H1 (cell line): ENCODE measurements around the gene HTRA2. TPM values are rescaled to one million over a fixed set of nuclear protein-coding genes. Genes with fewer than 3 reads are reported as not detected.
A peak's percentile ranks its signal among the peaks of the same experiment; 100 is the strongest.

Experiments
- CTCF ChIA-PET: fragments of 300-600 bp; sonication (Branson Sonifier 250); formaldehyde crosslinking; loops from one replicate; lab custom pipeline; 2021; ENCODE audit not compliant: partially characterized antibody; lab: Charles Lee
- POLR2A ChIA-PET: fragments of 300-600 bp; sonication (Branson Sonifier 250); formaldehyde crosslinking; loops from one replicate; lab custom pipeline; 2021; ENCODE audit warnings: inconsistent platforms; ENCODE audit not compliant: partially characterized antibody; lab: Charles Lee
- DNase-seq, 2 experiments: peaks; one replicate each; pipeline versions ENCODE4 v3.0.0 to v3.0.0-alpha.2; 2010 to 2022; ENCODE audit warnings: low spot score in 2 of 2, low read depth in 1 of 2, mixed read lengths in 1 of 2
- FAIRE-seq: peaks from 2 replicates; lab custom pipeline; 2011; peaks lifted over from hg19 to GRCh38; lab: Jason Lieb, UNC
- H2AFZ ChIP-seq: 2 replicates; pipeline ENCODE4 v1.8.1; 2012; ENCODE audit warnings: low read length, inconsistent platforms
- H2AK5ac ChIP-seq: 2 replicates; pipeline ENCODE4 v1.6.1; 2013; ENCODE audit warnings: low read depth, low read length
- H2BK120ac ChIP-seq: replicated peaks from 2 replicates; pipeline ENCODE3; 2013; ENCODE audit warnings: low read depth, low read length, inconsistent platforms
- H2BK12ac ChIP-seq: 2 replicates; pipeline ENCODE4 v1.6.1; 2013; ENCODE audit warnings: low read depth, low read length
- H2BK15ac ChIP-seq: 2 replicates; pipeline ENCODE4 v1.6.1; 2013; ENCODE audit warnings: low read length
- H2BK20ac ChIP-seq: 2 replicates; pipeline ENCODE4 v1.6.1; 2013; ENCODE audit warnings: low read length
- H2BK5ac ChIP-seq: 2 replicates; pipeline ENCODE4 v1.6.1; 2013; ENCODE audit warnings: low read depth, low read length
- H3K14ac ChIP-seq: 2 replicates; pipeline ENCODE4 v1.6.1; 2013; ENCODE audit warnings: inconsistent platforms; ENCODE audit not compliant: insufficient read length
- H3K18ac ChIP-seq: 2 replicates; pipeline ENCODE4 v1.6.1; 2013; ENCODE audit warnings: low read length; ENCODE audit errors: extremely low read depth
- H3K23ac ChIP-seq: 2 replicates; pipeline ENCODE4 v1.6.1; 2013; ENCODE audit warnings: inconsistent platforms; ENCODE audit not compliant: insufficient read length
- H3K23me2 ChIP-seq: 2 replicates; pipeline ENCODE4 v1.6.1; 2013; ENCODE audit warnings: low read depth, low read length
- H3K27ac ChIP-seq: 2 replicates; pipeline ENCODE4 v1.6.1; 2011; ENCODE audit warnings: low read depth, low read length, inconsistent platforms
- H3K27me3 ChIP-seq, 4 experiments: replicated peaks in 1 of 4; 1 replicate in 1 of 4; 2 replicates in 3 of 4; pipeline versions ENCODE4 v1.6.1 to v1.8.1; 2011 to 2013; ENCODE audit warnings: low read length in 3 of 4, mild to moderate bottlenecking in 3 of 4, inconsistent platforms in 2 of 4, mixed read lengths in 2 of 4, moderate library complexity in 1 of 4; ENCODE audit not compliant: control insufficient read depth in 3 of 4, insufficient read depth in 3 of 4; ENCODE audit errors: extremely low read depth in 1 of 4
- H3K36me3 ChIP-seq, 4 experiments: 2 replicates each; pipeline versions ENCODE4 v1.6.1 to v1.8.1; 2011 to 2013; ENCODE audit warnings: mild to moderate bottlenecking in 4 of 4, low read length in 3 of 4, moderate library complexity in 2 of 4, control low read depth in 1 of 4, inconsistent platforms in 1 of 4; ENCODE audit not compliant: insufficient read depth in 4 of 4, control insufficient read depth in 2 of 4
- H3K4ac ChIP-seq: replicated peaks from 2 replicates; pipeline ENCODE3; 2013; ENCODE audit warnings: low read length, low read depth, mixed read lengths, inconsistent platforms; ENCODE audit not compliant: insufficient read length
- H3K4me1 ChIP-seq, 4 experiments: replicated peaks in 1 of 4; 1 replicate in 1 of 4; 2 replicates in 3 of 4; pipeline versions ENCODE4 v1.6.1 to v1.8.1; 2011 to 2013; ENCODE audit warnings: low read length in 3 of 4, inconsistent platforms in 2 of 4, mixed read lengths in 1 of 4; ENCODE audit not compliant: insufficient read depth in 4 of 4, control insufficient read depth in 3 of 4
- H3K4me2 ChIP-seq, 2 experiments: 2 replicates each; pipeline versions ENCODE4 v1.6.1 to v1.8.1; 2011 to 2013; ENCODE audit warnings: low read depth in 2 of 2, low read length in 2 of 2, control low read depth in 1 of 2, inconsistent platforms in 1 of 2, mild to moderate bottlenecking in 1 of 2; ENCODE audit not compliant: insufficient read depth in 1 of 2
- H3K4me3 ChIP-seq, 4 experiments: fragments of 200-600, 300-600 bp in 1 of 4; sonication (generic), shearing (Covaris generic), sonication (Bioruptor Twin) in 1 of 4; 2 replicates each; pipeline versions ENCODE4 v1.5.1 to v1.8.1; 2011 to 2016; ENCODE audit warnings: low read length in 4 of 4, low read depth in 3 of 4, control low read depth in 2 of 4, inconsistent platforms in 2 of 4, mild to moderate bottlenecking in 2 of 4, mixed read lengths in 1 of 4, moderate library complexity in 1 of 4; ENCODE audit not compliant: insufficient read depth in 2 of 4; ENCODE audit errors: extremely low read depth in 1 of 4
- H3K56ac ChIP-seq: replicated peaks from 2 replicates; pipeline ENCODE3; 2013; ENCODE audit warnings: low read depth, mild to moderate bottlenecking, mixed read lengths, low read length, inconsistent platforms; ENCODE audit not compliant: insufficient read length
- H3K79me1 ChIP-seq: 2 replicates; pipeline ENCODE4 v1.6.1; 2013; ENCODE audit warnings: low read depth, low read length, control low read depth
- H3K79me2 ChIP-seq, 2 experiments: 2 replicates each; pipeline versions ENCODE4 v1.6.1 to v1.8.1; 2012 to 2013; ENCODE audit warnings: low read length in 2 of 2, mild to moderate bottlenecking in 2 of 2, inconsistent platforms in 1 of 2; ENCODE audit not compliant: insufficient read depth in 2 of 2, control insufficient read depth in 1 of 2
- H3K9ac ChIP-seq, 4 experiments: replicated peaks in 1 of 4; 1 replicate in 1 of 4; 2 replicates in 3 of 4; pipeline versions ENCODE4 v1.6.1 to v1.8.1; 2011 to 2013; ENCODE audit warnings: low read depth in 3 of 4, low read length in 3 of 4, control low read depth in 2 of 4, mild to moderate bottlenecking in 2 of 4, moderate library complexity in 2 of 4, inconsistent platforms in 1 of 4; ENCODE audit errors: extremely low read depth in 1 of 4
- H3K9me3 ChIP-seq, 2 experiments: 2 replicates each; pipeline versions ENCODE4 v1.6.1 to v1.8.1; 2012 to 2013; ENCODE audit warnings: mild to moderate bottlenecking in 2 of 2, moderate library complexity in 2 of 2, control low read depth in 1 of 2, inconsistent platforms in 1 of 2, low read depth in 1 of 2, low read length in 1 of 2, mixed read lengths in 1 of 2; ENCODE audit not compliant: insufficient read depth in 2 of 2
- H4K20me1 ChIP-seq, 2 experiments: replicated peaks in 1 of 2; 2 replicates each; pipeline versions ENCODE3 to v1.8.1; 2011 to 2013; ENCODE audit warnings: inconsistent platforms in 2 of 2, low read length in 2 of 2, mild to moderate bottlenecking in 1 of 2; ENCODE audit not compliant: insufficient read depth in 2 of 2, control insufficient read depth in 1 of 2
- H4K5ac ChIP-seq: 2 replicates; pipeline ENCODE4 v1.6.1; 2013; ENCODE audit warnings: low read length, low read depth, mixed read lengths, inconsistent platforms; ENCODE audit not compliant: insufficient read length
- H4K8ac ChIP-seq: 2 replicates; pipeline ENCODE4 v1.8.0; 2013; ENCODE audit warnings: mild to moderate bottlenecking, moderate library complexity, low read length, inconsistent platforms; ENCODE audit not compliant: insufficient read depth; ENCODE audit errors: extremely low read depth
- H4K91ac ChIP-seq: replicated peaks from 2 replicates; pipeline ENCODE3; 2013; ENCODE audit warnings: low read length, mixed read lengths, inconsistent platforms; ENCODE audit not compliant: insufficient read length
- ASH2L ChIP-seq: fragments of 200-600, 300-600 bp; sonication (generic); IDR thresholded peaks from one replicate; pipeline ENCODE4 v1.7.1; 2017; ENCODE audit warnings: low read length
- EP300 ChIP-seq, 2 experiments: IDR thresholded peaks; 1 replicate in 1 of 2; 2 replicates in 1 of 2; pipeline ENCODE4 v1.6.1; 2011 to 2012; ENCODE audit warnings: low read depth in 2 of 2, low read length in 2 of 2, mild to moderate bottlenecking in 2 of 2, borderline replicate concordance in 1 of 2, inconsistent platforms in 1 of 2, moderate library complexity in 1 of 2
- HDAC2 ChIP-seq, 2 experiments: fragments of 300-600 bp in 1 of 2; sonication (generic) in 1 of 2; IDR thresholded peaks; 2 replicates each; pipeline ENCODE4 v1.6.1; 2011 to 2012; ENCODE audit warnings: low read depth in 2 of 2, low read length in 2 of 2, mild to moderate bottlenecking in 2 of 2, moderate library complexity in 2 of 2, borderline replicate concordance in 1 of 2, inconsistent platforms in 1 of 2
- PHF8 ChIP-seq: fragments of 200-600 bp; sonication (generic); conservative IDR thresholded peaks from 2 replicates; pipeline ENCODE4 v1.7.1; 2012; ENCODE audit warnings: low read depth, mild to moderate bottlenecking, inconsistent platforms, low read length, moderate library complexity
- SAP30 ChIP-seq: fragments of 300-600 bp; sonication (generic); IDR thresholded peaks from 2 replicates; pipeline ENCODE4 v1.7.1; 2012; ENCODE audit warnings: low read length, moderate library complexity, mild to moderate bottlenecking, inconsistent platforms; ENCODE audit not compliant: insufficient read depth, insufficient replicate concordance
- TAF1 ChIP-seq: IDR thresholded peaks from 2 replicates; pipeline ENCODE4 v1.6.1; 2011; ENCODE audit warnings: mild to moderate bottlenecking, low read depth, low read length
- TBP ChIP-seq: IDR thresholded peaks from 2 replicates; pipeline ENCODE4 v1.6.1; 2011; ENCODE audit warnings: low read depth, low read length, improper control_type of control experiment
- WGBS, 2 experiments: shearing (Covaris generic) in 1 of 2; methylation state at CpG; one replicate each; pipeline versions ENCODE4 v1.1.6 to v1.1.7; 2013 to 2015; ENCODE audit warnings: low lambda C conversion rate in 2 of 2, mixed read lengths in 2 of 2, inconsistent platforms in 1 of 2, low coverage in 1 of 2, missing lambda C conversion rate in 1 of 2; ENCODE audit not compliant: insufficient replicate concordance in 2 of 2, insufficient coverage in 1 of 2, insufficient read length in 1 of 2; ENCODE audit errors: extremely low coverage in 1 of 2, missing lambda C conversion rate in 1 of 2; 5-methylcytosine and 5-hydroxymethylcytosine counted together
- polyA plus RNA-seq, 7 experiments: library from polyadenylated mRNA; depleted of rRNA in 3 of 7; stranded (reverse) in 5 of 7; unstranded in 2 of 7; fragments of >200 nt in 5 of 7; fragments of 200-250 nt in 2 of 7; gene quantifications; 1 replicate in 5 of 7; 2 replicates in 1 of 7; 4 replicates in 1 of 7; pipeline versions ENCODE4 v1.2.1 to v1.2.3, GENCODE V29; 2011 to 2013; ENCODE audit warnings: missing spikeins in 2 of 7, mixed read lengths in 2 of 7
- total RNA-seq: library from RNA; stranded (reverse); fragmentation: NEBNext Ultra II Directional; extraction: Animal tissue kit (Norgen Biotek cat#: 25700); gene quantifications from 2 replicates; pipeline ENCODE4 v1.2.1, GENCODE V29; 2021
- TF ChIP-seq, protein P1 (sequence below): IDR thresholded peaks from 2 replicates; pipeline ENCODE4 v1.6.1; 2012; ENCODE audit warnings: inconsistent platforms

The HTRA2 gene
- total and polyA plus RNA-seq, 2 of the 8 experiments (the other 6 are each of a cell fraction or from before 2014, with no cell fraction given), result 21.6 to 37.6 TPM

- H4K8ac ChIP-seq, result peak overlapping the region; percentile 96
- H3K23me2 ChIP-seq, result peaks cover 18% of the 10 kb centered on the region
- no peak overlapping the region for H3K14ac ChIP-seq
- H3K18ac ChIP-seq, result peak overlapping the region; percentile 79
- no peak overlapping the region for H2BK20ac ChIP-seq
- H3K4me1 ChIP-seq, result peaks cover 5 to 18% (median 7%) of the 10 kb centered on the region in 4 experiments
- H3K4me3 ChIP-seq, result peak overlapping the region; percentile 62 to 90 (median 71)
- ChIA-PET CTCF (interaction anchor here (0.7 to 2.8 kb wide), 7 partner anchors 7 to 45 kb away, joined by 3 to 12 read pairs (median 3); no protein-coding TSS in a partner anchor), POLR2A (interaction anchor here (1.0 to 2.9 kb wide), 10 partner anchors 9 to 77 kb away, joined by 3 to 17 read pairs (median 4); partner anchors contain the start of genes AUP1, CCDC142, HTRA2 and LBX2)
- peak overlapping the region; percentile 23 for H3K56ac ChIP-seq
- no peak overlapping the region for H4K91ac ChIP-seq
- DNase-seq (peak in 1 of 2 experiments; percentile 87), FAIRE-seq (no peak)
- peak overlapping the region; percentile 12; the same call in 1 of the 2 replicates for H2BK15ac ChIP-seq
- H2BK5ac ChIP-seq, result no peak overlapping the region
- no peaks in the 10 kb centered on the region for H3K9me3 ChIP-seq
- no peak overlapping the region for H3K23ac ChIP-seq
- WGBS, 2 experiments, result 1% methylated on average over 67 of the region's 85 CpGs; no CpG with 5 or more reads in 1 of the 2 experiments
- peak overlapping the region; percentile 45 to 89 (median 74); a peak in 6 of 7 replicates for H3K9ac ChIP-seq
- H2AFZ ChIP-seq, result peak overlapping the region; percentile 37; the same call in 1 of the 2 replicates
- H2BK120ac ChIP-seq, result no peak overlapping the region
- no peak overlapping the region for H2BK12ac ChIP-seq
- H4K5ac ChIP-seq, result no peak overlapping the region
- H3K36me3 ChIP-seq, result 0 out of 8 replicates have a peak, but pooled peaks cover 0 to 3% (median 0%) of the 10 kb centered on the region in 4 experiments
- H3K79me1 ChIP-seq, result no peaks in the 10 kb centered on the region; the same call in 1 of the 2 replicates
- peaks cover 4 to 59% (median 28%) of the 10 kb centered on the region in 4 experiments for H3K27me3 ChIP-seq
- peak overlapping the region; percentile 84; the same call in 1 of the 2 replicates for H2AK5ac ChIP-seq
- peak overlapping the region; percentile 11; the same call in 1 of the 2 replicates for H3K27ac ChIP-seq
- no peak overlapping the region for H3K4ac ChIP-seq
- H4K20me1 ChIP-seq, result peaks cover under 1 to 5% of the 10 kb centered on the region in 2 experiments
- H3K79me2 ChIP-seq, result no peaks in the 10 kb centered on the region
- H3K4me2 ChIP-seq, result peak overlapping the region; percentile 77 to 84
- TF ChIP-seq HDAC2 (IDR thresholded peaks at IDR 0.05; ENCODE audit: borderline replicate concordance in 1 of 2, low read depth in 2 of 2, low read length in 2 of 2) (peak in 1 of 2 experiments; percentile 85; a peak in 1 of 4 replicates), TBP (peak; percentile 51; the same call in 1 of the 2 replicates), ASH2L (peak; percentile 46), TAF1 (peak; percentile 63), PHF8 (peak; percentile 71; the same call in 1 of the 2 replicates), SAP30 (peak; percentile 67), EP300 (IDR thresholded peaks at IDR 0.05; ENCODE audit: borderline replicate concordance in 1 of 2, low read depth in 2 of 2, low read length in 2 of 2) (no peak)
- TF ChIP-seq, protein P1, sequence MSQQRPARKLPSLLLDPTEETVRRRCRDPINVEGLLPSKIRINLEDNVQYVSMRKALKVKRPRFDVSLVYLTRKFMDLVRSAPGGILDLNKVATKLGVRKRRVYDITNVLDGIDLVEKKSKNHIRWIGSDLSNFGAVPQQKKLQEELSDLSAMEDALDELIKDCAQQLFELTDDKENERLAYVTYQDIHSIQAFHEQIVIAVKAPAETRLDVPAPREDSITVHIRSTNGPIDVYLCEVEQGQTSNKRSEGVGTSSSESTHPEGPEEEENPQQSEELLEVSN, result peak; percentile 90
Observed at GRCh38 chr2:74548900-74549826, 19.4 kb downstream of the HTRA2 start.
